Measurements from ENCODE around the gene RIOK3.

DNA sequence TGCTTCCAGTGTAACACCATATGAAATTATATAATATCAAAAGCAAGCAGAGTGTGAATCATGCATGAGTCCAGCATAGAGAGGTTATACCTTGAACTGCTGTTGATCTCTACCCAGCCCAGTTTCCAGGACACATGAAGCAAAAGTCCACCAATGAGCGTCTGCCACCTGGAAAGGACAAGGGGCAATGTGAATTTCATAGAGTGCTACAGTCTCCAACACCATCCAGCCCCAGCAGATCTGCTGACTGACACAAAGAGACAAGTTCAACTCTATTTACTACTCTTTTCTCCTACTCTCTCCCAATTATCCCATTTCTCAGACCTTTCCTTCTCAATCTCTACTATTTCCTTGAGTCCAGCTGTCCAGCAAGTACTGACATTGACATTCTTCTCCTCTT lies 31.8 kb upstream of the RIOK3 start:
- no peak for TF ChIP-seq PPARA (CRISPR knock-in tag; IDR thresholded peaks at IDR 0.05; ENCODE audit: borderline replicate concordance)
- TF ChIP-seq ZNF70 (CRISPR knock-in tag; IDR thresholded peaks at IDR 0.05), result no peak
- TF ChIP-seq CSDC2 (CRISPR knock-in tag; IDR thresholded peaks at IDR 0.05), result no peak
- TF ChIP-seq, protein P1, sequence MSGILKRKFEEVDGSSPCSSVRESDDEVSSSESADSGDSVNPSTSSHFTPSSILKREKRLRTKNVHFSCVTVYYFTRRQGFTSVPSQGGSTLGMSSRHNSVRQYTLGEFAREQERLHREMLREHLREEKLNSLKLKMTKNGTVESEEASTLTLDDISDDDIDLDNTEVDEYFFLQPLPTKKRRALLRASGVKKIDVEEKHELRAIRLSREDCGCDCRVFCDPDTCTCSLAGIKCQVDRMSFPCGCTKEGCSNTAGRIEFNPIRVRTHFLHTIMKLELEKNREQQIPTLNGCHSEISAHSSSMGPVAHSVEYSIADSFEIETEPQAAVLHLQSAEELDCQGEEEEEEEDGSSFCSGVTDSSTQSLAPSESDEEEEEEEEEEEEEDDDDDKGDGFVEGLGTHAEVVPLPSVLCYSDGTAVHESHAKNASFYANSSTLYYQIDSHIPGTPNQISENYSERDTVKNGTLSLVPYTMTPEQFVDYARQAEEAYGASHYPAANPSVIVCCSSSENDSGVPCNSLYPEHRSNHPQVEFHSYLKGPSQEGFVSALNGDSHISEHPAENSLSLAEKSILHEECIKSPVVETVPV (CRISPR knock-in tag; IDR thresholded peaks at IDR 0.05), result no peak
- TF ChIP-seq GLIS3 (CRISPR knock-in tag; IDR thresholded peaks at IDR 0.05), result no peak
